Stimulated activated CD8-positive, alpha-beta memory T cell treated with anti-CD3 and anti-CD28 coated beads, Interleukin-12 subunit alpha, Interleukin-12 subunit beta, amount 100 ng/mL, for 1 hour (primary cell): ENCODE data around the gene SRP9.

Experiments
- DNase-seq: peaks from one replicate; pipeline ENCODE4 v3.0.0-alpha.2; 2020; ENCODE audit warnings: low read depth

SRP9 gene

DNA sequence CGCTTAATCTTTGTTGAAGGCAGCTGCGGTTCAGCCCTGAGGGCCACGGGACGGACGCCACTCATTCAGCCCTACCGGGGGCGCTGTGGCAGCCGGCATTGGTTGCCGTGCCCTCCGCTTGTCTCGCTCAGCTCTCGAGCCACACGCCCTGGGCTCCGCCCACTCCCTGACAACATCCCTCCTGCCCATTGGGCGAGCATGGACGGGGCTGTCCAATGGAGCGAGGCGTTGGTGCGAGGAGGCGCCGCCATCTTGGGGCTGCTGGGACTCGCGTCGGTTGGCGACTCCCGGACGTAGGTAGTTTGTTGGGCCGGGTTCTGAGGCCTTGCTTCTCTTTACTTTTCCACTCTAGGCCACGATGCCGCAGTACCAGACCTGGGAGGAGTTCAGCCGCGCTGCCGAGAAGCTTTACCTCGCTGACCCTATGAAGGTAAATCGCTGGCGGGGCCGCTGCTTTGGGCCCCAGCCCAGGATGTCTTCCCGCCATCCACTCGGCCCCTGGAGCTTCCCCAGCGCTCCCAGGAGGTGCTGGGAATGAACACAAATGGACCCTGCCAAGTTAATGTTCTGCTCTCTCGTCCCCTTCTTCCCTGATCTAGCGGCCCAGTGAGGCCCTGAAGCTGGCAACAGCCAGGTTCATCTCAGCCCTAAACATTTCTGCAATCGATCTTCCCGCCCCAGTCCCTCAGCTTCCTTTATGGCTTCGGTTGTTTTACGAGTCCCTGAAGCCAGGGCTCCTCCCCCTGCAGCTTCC, at the start of gene SRP9:
SRP9 (plus strand) TSS at position 244 of the 754 bp plus-strand sequence; CDS start at position 359, 115 bp downstream.
- DNase-seq = peak; percentile 97

GRCh38 chr1:225731491-225731890, 46.1 kb upstream of the SRP9 start:
- DNase-seq = no peak

DNA sequence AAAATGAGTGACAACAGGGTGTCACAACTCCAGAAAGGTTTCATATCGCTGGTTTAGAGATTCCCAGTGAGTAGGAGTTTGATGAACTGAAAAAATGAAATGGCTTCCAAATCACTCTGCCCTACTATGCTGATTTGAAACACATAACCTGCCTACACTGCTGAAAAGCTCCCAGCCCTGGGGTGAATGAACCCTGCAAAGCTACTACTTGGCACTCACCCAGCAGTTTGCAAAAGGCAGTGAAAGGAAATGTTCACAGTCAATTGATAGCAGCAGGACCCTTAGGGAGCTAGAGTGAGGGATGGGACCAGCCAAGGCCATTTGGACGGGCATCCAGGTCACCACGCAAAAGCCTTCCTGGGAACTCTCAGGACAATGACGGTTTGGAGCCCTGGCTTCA, 44.4 kb upstream of the SRP9 start:
- no peak for DNase-seq

DNA sequence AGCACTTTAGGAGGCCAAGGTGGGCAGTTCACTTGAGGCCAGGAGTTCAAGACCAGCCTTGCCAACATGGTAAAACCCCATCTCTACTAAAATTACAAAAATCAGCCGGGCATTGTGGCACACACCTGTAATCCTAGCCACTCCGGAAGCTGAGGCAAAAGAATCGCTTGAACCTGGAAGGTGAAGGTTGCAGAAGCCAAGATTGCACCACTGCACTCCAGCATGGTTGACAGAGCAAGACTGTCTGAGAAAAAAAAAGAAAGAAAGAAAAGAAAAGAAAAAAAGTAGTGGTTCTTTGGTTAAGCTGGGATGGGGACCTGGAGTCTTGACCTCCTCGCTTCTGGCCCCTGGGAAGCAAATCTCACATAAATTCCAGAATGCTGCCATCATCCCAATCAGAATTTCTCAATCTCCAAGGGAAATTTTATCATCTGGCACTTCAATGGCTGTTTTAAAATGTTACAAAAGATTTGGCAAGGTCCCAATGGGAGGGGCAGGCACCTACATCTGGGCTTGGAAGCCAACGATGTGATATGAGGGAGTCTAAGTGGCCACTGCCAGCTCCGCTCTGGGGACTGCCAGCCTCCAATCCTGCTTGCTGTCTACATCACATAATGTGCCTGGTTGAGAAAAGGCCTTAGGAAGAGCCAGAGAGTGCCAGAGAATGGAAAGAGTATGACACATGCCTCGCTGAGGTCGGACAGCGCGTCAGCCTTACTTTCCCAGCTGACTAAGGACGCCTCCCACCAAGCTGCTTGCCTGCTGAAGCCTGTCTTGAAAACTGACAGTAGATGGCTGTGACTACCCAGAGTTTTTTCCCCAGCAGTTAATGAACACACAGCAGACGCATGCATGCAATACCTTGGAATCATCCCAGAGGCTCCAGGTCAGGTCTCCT, 42.1 kb upstream of the SRP9 start:
- no peak for DNase-seq

- no peak for DNase-seq
Observed at GRCh38 chr1:225736437-225737098, 41.1 kb upstream of the SRP9 start.

- DNase-seq = no peak
Observed at GRCh38 chr1:225737161-225737560, 40.5 kb upstream of the SRP9 start.

DNA sequence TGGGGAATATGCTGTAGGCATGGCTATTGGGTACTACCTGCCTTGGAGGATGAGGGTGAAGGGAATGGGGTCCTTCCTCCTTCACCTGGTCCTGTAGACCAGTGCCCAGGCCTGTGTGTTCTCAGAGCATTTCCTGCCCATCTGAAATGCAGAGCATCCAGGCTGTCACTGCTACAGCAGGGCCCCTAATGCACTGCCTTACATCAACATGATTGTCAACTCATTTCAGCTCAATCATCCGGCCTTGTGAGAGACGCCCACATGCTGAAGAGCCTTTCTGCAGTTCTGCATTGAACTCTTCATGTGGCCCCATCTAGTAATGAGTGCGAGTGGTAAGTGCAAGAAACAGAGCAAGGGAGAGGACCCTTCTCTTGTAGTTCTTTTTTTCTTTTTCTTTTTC, 39.8 kb upstream of the SRP9 start:
- no peak for DNase-seq

DNA sequence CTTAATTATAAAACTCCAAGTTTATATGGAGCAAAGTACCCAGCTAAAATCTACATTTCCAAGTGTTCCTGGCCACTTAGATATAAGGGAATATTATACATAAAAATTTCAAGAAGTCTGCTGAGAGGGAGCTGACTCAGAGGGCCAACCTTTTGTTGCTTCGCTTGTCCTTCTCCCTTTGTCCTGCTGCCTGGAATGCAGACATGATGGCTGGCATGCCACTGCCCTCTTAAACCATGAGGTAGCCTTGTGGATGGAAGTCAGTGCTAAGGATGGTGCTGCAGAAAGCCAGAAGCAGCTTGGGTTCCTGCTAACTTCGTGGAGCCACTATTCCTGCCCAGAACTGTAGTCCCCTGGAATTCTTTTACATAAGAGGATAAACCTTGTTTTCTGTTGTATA, 38.9 kb upstream of the SRP9 start:
- no peak for DNase-seq

DNA sequence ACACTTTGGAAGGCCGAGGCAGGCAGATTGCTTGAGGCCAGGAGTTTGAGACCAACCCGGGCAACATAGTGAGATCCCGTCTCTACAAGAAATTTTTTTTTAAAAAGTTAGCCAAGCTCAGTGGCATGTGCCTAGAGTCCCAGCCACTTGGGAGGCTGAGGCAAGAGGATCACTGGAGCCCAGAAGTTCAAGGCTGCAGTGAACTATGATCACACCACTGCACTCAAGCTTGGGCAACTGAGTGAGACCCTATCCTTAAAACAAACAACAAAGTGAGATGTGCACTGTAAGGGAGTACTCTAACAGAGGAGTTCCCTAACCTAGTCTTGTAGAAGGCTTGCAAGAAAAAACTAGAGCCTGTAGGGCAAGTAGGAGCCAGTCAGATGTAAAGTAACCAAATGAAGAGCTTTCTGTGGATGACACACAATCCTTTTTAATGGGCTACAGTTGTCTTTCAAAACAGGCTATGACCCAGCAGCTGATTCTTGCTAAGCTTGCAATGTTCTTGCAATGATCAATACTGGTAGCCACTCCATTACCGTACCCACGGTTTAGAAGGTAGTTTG, 38.0 kb upstream of the SRP9 start:
- DNase-seq = no peak

DNA sequence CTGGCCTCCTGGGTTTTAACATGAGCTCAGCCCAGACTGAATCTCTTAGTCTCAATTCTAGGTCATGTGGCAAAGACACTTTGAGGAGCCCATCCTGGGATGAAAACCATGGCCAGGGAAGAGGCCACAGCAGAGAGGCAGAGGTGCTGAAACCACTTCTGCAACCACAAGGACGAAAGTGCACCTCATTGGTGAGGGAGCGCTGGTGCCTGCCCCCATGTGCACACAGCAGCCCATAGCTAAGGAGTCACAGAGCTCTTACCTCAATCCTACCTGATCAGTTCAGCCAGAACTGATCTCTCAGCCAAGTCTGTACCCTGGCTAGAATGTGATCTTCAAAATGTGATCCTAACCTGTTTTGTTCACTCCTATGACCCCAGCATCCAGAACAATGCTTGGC, 32.9 kb upstream of the SRP9 start:
- DNase-seq = no peak

DNA sequence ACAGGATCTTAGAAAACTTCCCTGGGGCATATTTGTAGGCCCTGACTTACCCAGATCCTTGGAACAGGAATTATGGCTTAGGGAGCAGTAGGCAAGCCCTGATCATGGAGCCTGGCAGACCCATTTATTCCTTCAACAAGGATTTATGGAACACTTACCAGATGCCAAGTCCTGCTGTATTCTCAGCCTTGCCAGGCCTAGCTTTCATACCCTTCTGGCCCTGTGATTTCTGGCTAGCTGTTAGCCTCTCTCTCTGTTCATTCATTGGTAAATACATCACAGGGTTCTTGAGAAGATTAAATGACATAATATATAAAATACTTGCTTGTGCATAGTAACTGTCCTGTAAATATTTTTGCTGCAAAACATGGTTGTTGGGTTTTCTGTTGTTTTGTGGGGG, 32.4 kb upstream of the SRP9 start:
- DNase-seq = no peak

DNA sequence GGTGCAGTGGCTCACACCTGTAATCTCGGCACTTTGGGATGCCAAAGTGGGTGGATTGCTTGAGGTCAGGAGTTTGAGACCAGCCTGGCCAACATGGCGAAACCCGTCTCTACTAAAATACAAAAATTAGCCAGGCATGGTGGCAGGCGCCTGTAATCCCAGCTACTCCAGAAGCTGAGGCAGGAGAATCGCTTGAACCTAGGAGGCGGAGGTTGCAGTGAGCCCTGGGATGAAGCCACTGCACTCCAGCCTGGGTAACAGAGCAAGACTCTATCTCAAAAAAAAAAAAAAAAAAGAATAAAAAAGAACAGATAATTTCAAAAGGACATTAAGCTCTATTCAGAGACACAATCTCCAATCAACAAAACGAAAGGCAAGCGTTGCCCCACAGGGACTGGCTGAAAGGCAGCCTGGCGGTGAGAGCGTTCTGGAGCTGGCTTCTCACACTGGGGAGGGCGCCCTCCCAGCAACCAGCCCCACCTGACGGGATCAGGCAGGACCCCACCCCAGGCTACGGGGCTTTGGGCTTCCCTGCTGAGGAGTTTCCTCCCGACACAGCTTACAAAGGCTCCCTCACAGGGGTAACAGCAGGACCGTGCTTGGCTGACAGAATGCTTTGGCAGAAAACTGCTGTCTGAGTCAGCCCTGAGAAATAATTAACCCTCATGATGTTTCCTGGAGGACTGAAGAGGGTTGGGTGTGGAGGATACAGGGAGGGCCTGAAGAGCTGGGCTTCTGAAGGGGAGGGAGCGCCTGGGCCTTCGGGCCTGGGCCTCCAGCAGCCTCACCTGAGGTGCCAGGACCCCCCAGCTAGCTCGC, 31.1 kb upstream of the SRP9 start:
- no peak for DNase-seq

DNA sequence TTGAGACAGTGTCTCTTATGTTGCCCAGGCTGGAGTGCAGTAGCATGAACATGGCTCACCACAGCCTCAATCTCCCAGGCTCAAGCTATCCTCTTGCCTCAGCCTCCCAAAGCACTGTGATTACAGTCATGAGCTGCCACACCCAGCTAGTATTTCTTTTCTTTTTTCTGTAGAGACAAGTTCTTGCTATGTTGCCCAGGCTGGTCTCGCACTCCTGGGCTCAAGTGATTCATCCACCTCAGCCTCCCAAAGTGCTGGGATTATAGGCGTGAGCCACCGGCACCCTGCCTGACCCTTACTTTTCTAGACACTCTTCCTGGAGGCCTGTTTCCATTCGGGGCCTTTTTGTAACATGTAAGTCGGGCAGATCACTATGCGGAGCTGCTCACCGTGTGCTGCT, 30.1 kb upstream of the SRP9 start:
- DNase-seq = no peak

DNA sequence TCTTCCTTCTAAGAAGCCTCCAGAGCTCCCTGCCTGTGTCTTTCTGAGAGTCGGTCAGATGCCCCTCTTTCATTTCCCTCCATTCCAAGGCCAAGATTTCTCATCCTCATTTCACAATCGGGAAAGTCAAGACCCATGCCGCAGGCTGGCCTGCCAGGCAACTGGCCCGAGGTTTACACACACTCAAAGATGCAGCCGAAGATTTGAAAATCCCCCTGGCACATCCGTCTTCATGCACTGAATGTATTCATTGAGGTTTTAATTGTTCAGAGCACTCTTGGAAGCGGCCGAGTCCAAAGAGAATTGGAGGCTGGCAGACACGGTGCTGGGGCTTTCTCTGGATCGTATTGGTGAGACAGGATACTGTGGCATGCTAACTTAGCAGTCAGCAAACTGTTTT, 29.1 kb upstream of the SRP9 start:
- no peak for DNase-seq

- DNase-seq = no peak
Observed at GRCh38 chr1:225749706-225750105, 27.9 kb upstream of the SRP9 start.

DNA sequence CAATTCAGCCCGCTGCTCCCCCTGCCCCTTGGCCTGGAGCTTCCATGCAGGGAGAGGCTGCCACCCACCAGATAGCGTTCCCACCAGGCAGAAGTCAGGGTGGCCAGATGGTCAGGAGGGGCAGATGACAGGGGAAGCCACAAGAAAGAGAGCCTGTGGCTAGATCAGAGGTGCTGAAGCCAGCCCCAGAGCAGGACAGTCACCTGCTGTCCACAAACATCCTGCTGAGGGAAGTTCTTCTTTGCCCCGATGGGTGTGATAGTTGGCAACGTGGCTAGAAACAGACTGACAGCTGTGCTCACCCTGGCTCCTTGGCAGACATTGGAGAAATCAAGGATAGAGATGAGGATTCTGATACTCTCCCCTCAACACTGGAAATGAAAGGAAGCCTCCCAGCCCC, 27.2 kb upstream of the SRP9 start:
- no peak for DNase-seq

DNA sequence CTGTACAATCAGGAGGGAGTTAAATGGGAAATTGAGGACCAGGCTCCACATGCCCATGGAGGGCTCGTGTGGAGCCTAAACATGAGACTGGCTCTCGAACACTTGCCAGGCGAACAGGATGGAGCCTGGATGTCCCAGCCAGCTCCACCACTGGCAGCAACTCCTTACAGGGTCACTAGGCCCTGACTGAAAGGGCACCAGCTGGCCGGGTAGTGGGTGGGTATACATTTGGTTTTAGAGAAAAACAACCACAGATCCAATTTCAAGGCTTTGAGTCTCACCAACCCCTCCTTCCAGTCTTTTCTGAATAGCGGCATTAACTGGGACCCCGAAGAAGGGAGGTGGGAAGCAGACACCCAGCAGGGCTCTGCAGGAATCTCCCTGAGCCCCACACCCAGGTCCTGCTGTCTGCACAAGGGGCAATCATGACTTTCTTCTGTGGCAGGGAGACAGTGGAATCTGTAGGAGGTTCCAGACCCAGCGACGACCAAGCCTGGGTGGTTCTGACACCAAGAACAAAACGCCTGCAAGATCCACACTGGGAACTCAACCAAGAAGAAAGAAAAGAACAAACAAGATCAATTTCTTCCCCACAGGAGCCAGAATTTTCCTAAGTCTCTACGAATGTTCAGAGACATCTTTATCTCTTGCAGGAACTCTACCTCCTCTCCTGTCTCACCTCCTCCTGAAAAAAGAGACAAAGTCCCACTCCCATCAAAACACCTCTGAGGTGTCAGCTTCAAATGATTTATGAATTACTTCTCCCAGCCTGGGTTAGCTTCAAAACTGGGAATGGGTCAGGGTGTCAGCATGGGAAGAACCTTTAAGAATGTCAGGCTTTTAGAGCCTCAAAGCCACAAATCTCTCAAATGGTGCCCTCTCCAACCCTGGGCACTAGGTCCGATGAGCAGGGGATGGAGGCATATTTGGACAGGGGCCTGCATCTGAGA, 26.5 kb upstream of the SRP9 start:
- no peak for DNase-seq

DNA sequence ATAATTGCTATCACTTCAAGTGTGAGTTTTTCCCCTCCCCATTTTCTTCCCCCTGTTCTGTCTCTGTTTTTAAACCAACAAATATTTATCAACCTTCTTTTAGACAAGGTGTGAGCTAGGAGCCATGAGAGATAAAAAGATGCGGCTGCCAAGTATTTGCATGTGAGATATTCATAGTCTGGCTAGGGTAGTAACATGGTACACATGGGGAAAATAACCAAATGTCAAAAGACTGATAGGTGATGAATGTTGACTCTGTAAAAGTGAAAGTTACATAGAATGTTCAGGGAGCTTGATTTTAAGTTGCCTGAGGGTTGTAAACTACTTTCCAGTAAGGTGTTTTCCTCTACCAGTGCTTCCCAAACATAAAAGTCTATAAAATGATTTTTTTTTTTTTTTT, 25.4 kb upstream of the SRP9 start:
- DNase-seq = no peak

GRCh38 chr1:225754940-225755641, 22.5 kb upstream of the SRP9 start:
- no peak for DNase-seq
